DMS 273 (cell line): ENCODE data around the gene SKOR2.
A peak's percentile ranks its signal among the peaks of the same experiment; 100 is the strongest.

Source experiments
- DNase-seq: peaks from one replicate; lab custom pipeline; 2025; ENCODE audit not compliant: unreplicated experiment; lab: John Stamatoyannopoulos, UW

Gene SKOR2

GRCh38 chr18:47251289-47252120, at the start of gene SKOR2:
Gene SKOR2 (minus strand): TSS chr18:47251660. CDS start chr18:47249183, 2,477 bp downstream.
- DNase-seq, result peak; percentile 29

- DNase-seq, result no peak
Measured at GRCh38 chr18:47296462-47296861, 45.0 kb upstream of the SKOR2 start.

GRCh38 chr18:47294801-47295200, 43.3 kb upstream of the SKOR2 start:
- DNase-seq, result no peak

GRCh38 chr18:47288741-47289140, 37.3 kb upstream of the SKOR2 start:
- DNase-seq, result no peak

- DNase-seq, result no peak
Measured at GRCh38 chr18:47287911-47288585, 36.6 kb upstream of the SKOR2 start.

- no peak for DNase-seq
Measured at GRCh38 chr18:47286776-47287410, 35.4 kb upstream of the SKOR2 start.

GRCh38 chr18:47285456-47285855, 34.0 kb upstream of the SKOR2 start:
- no peak for DNase-seq

GRCh38 chr18:47284721-47285395, 33.4 kb upstream of the SKOR2 start:
- DNase-seq, result no peak

- DNase-seq, result peak; percentile 59
Measured at GRCh38 chr18:47283476-47283875, 32.0 kb upstream of the SKOR2 start.

- no peak for DNase-seq
Measured at GRCh38 chr18:47280121-47280520, 28.7 kb upstream of the SKOR2 start.

- no peak for DNase-seq
Measured at GRCh38 chr18:47274961-47275360, 23.5 kb upstream of the SKOR2 start.

GRCh38 chr18:47265197-47265596, 13.7 kb upstream of the SKOR2 start:
- DNase-seq, result no peak

- DNase-seq, result no peak
Measured at GRCh38 chr18:47264308-47264700, 12.8 kb upstream of the SKOR2 start.

- DNase-seq, result no peak
Measured at GRCh38 chr18:47263430-47264307, 12.2 kb upstream of the SKOR2 start.

- DNase-seq, result no peak
Measured at GRCh38 chr18:47263150-47263429, 11.6 kb upstream of the SKOR2 start.

GRCh38 chr18:47262301-47263149, 11.1 kb upstream of the SKOR2 start:
- no peak for DNase-seq

GRCh38 chr18:47261902-47262300, 10.4 kb upstream of the SKOR2 start:
- no peak for DNase-seq

- peak; percentile 24 for DNase-seq
Measured at GRCh38 chr18:47260924-47261701, 9.7 kb upstream of the SKOR2 start.
